Ishikawa (cell line): ENCODE results near the gene RBM39.

Experiments
- CREB1 ChIP-seq: IDR thresholded peaks from 2 replicates; pipeline ENCODE4 v1.6.1; 2012; ENCODE audit warnings: low read depth
- FOXM1 ChIP-seq: IDR thresholded peaks from 2 replicates; pipeline ENCODE4 v1.6.1; 2012; ENCODE audit warnings: low read depth, borderline replicate concordance
- RAD21 ChIP-seq: IDR thresholded peaks from 2 replicates; pipeline ENCODE4 v1.6.1; 2012; ENCODE audit warnings: low read depth
- TAF1 ChIP-seq: IDR thresholded peaks from 2 replicates; pipeline ENCODE4 v1.6.1; 2012; ENCODE audit warnings: low read depth, mild to moderate bottlenecking
- TF ChIP-seq, protein P1 (sequence below): IDR thresholded peaks from 2 replicates; pipeline ENCODE4 v1.6.1; 2012

DNA sequence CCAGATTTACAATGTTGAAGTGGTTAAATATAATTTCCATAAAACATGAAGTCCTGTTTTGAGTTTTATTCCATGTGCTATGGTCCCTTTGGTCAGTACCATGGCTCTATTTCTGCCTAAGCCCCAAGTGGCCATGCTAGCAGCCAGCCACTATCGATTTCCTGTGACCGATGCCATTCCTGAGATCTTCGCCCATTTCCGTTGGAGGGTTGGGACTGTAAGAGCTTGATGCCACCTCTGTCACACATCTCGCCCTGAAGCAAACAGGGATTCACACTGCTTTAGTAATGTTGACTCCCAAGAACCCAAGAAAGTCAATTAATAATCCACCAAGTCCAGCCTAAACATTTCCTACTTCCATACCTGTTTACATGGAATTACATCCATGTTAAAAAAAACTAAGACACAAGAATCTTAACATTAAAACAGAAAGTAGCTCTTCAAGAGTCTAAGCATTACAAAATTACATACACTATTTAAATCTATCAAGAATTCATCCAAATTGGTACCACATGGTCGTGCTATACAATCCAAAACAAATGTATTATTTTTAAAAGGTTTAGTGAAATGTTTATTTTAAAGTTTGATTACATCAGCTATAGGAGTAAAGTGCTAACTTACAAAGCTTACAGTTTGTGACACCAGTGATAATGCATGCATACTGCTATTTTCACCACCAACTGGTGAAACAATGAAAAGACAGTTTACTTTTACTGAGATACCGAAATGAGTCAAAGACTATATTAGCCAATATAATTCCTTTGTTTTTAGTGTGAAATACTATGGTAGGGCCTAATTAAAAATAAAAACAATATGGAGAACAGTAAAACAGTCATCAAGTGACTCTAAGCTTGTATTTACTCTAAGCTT is 2.5 kb downstream of the RBM39 start:
- TF ChIP-seq, protein P1, sequence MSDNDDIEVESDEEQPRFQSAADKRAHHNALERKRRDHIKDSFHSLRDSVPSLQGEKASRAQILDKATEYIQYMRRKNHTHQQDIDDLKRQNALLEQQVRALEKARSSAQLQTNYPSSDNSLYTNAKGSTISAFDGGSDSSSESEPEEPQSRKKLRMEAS, result no peak
- no peak for TF ChIP-seq FOXM1
- TF ChIP-seq TAF1, result no peak
- TF ChIP-seq RAD21, result no peak
- TF ChIP-seq CREB1, result no peak
